Measurements from ENCODE around the gene TACR2. TPM values are rescaled to one million over a fixed set of nuclear protein-coding genes. Genes with fewer than 3 reads are reported as not detected.

Gene TACR2
- total and polyA plus RNA-seq, 7 donors: 6.0 to 184 (median 162) TPM; not detected in 1

- no peak overlapping the region for H3K4me3 ChIP-seq
- peak overlapping the region in 3 of 4 donors; percentile 76 to 86 (median 79) for H3K27ac ChIP-seq
- no peaks in the 10 kb centered on the region for H3K9me3 ChIP-seq
- no peaks in the 10 kb centered on the region for H3K27me3 ChIP-seq
- no peak for TF ChIP-seq POLR2A (IDR thresholded peaks at IDR 0.05)
- no peak for TF ChIP-seq EP300 (IDR thresholded peaks at IDR 0.05)
- TF ChIP-seq CTCF (IDR thresholded peaks at IDR 0.05): no peak
- no peak for TF ChIP-seq POLR2AphosphoS5 (IDR thresholded peaks at IDR 0.05)
- peaks cover 0 to 58% (median 49%) of the 10 kb centered on the region in 4 donors for H3K4me1 ChIP-seq
- intact Hi-C loops (cut with DNase I): no loop called here
- H3K36me3 ChIP-seq: peaks cover 0 to 16% (median under 1%) of the 10 kb centered on the region in 4 donors
- 83 to 88% methylated on average over 3 of the region's 3 CpGs for WGBS, 2 donors
- DNase-seq: no peak
Observed at GRCh38 chr10:69359148-69359547, 57.6 kb downstream of the TACR2 start.

- Histone ChIP-seq H3K27me3 (no peaks in the 10 kb centered on the region), H3K9me3 (no peaks in the 10 kb centered on the region), H3K4me3 (no peak overlapping the region), H3K4me1 (peaks cover 0 to 58% (median 49%) of the 10 kb centered on the region in 4 donors), H3K27ac (peak overlapping the region in 1 of 4 donors; percentile 86), H3K36me3 (peaks cover 0 to 7% (median 0%) of the 10 kb centered on the region in 4 donors)
- DNase-seq: no peak
- 91 to 94% methylated on average over 12 of the region's 12 CpGs for WGBS, 2 donors
- intact Hi-C loops (cut with DNase I): no loop called here
- no peak for TF ChIP-seq CTCF (IDR thresholded peaks at IDR 0.05)
- TF ChIP-seq POLR2A (IDR thresholded peaks at IDR 0.05): no peak
- TF ChIP-seq POLR2AphosphoS5 (IDR thresholded peaks at IDR 0.05): no peak
- no peak for TF ChIP-seq EP300 (IDR thresholded peaks at IDR 0.05)
Observed at GRCh38 chr10:69358148-69358795, 58.4 kb downstream of the TACR2 start.

GRCh38 chr10:69356187-69356586 lies 60.5 kb downstream of the TACR2 start:
- Histone ChIP-seq H3K36me3 (peaks cover 0 to 5% (median 0%) of the 10 kb centered on the region in 4 donors), H3K9me3 (no peaks in the 10 kb centered on the region), H3K27ac (no peak overlapping the region), H3K27me3 (no peaks in the 10 kb centered on the region), H3K4me1 (peaks cover 0 to 40% (median 33%) of the 10 kb centered on the region in 4 donors), H3K4me3 (no peak overlapping the region)
- intact Hi-C loops (cut with DNase I): no loop called here
- no peak for DNase-seq
- 85 to 99% methylated on average over 2 of the region's 2 CpGs for WGBS, 2 donors
- TF ChIP-seq POLR2A (IDR thresholded peaks at IDR 0.05) (no peak), CTCF (IDR thresholded peaks at IDR 0.05) (no peak), POLR2AphosphoS5 (IDR thresholded peaks at IDR 0.05) (no peak), EP300 (IDR thresholded peaks at IDR 0.05) (no peak)

GRCh38 chr10:69353977-69354635 lies 62.6 kb downstream of the TACR2 start:
- Histone ChIP-seq H3K36me3 (peaks cover 0 to 6% (median 0%) of the 10 kb centered on the region in 4 donors), H3K27me3 (no peaks in the 10 kb centered on the region), H3K4me3 (no peak overlapping the region), H3K27ac (no peak overlapping the region), H3K9me3 (no peaks in the 10 kb centered on the region), H3K4me1 (peaks cover 0 to 19% (median 14%) of the 10 kb centered on the region in 4 donors)
- TF ChIP-seq CTCF (IDR thresholded peaks at IDR 0.05) (no peak), EP300 (IDR thresholded peaks at IDR 0.05) (no peak), POLR2AphosphoS5 (IDR thresholded peaks at IDR 0.05) (no peak), POLR2A (IDR thresholded peaks at IDR 0.05) (no peak)
- intact Hi-C loops (cut with DNase I): no loop called here
- no peak for DNase-seq
- 82 to 93% methylated on average over 8 of the region's 8 CpGs for WGBS, 2 donors

Other genes with a start within 250 kb of the TACR2 start
- gene SUPV3L1, start 236.7 kb downstream of the TACR2 start, total RNA-seq: 10 to 100 TPM; 20.8 to 36.2 (median 26.2) TPM
- gene SUPV3L1, start 236.7 kb downstream of the TACR2 start, polyA plus RNA-seq: 10 to 100 TPM; 21.6 to 34.5 (median 31.9) TPM
- gene HKDC1, start 196.6 kb downstream of the TACR2 start, total RNA-seq: not detected
- gene HKDC1, start 196.6 kb downstream of the TACR2 start, polyA plus RNA-seq: 10 to 100 TPM in 2 of 3 donors, 1 to 10 TPM in 1; 8.4 to 33.3 (median 19.2) TPM
- gene HK1, start 138.4 kb downstream of the TACR2 start, total RNA-seq: 10 to 100 TPM; 60.7 to 74.9 (median 69.1) TPM
- 10 to 100 TPM; 23.4 to 65.8 (median 34.4) TPM for gene HK1, start 138.4 kb downstream of the TACR2 start, polyA plus RNA-seq
- gene TSPAN15, start 34.5 kb upstream of the TACR2 start, total RNA-seq: 10 to 100 TPM; 55.4 to 76.4 (median 67.4) TPM
- gene TSPAN15, start 34.5 kb upstream of the TACR2 start, polyA plus RNA-seq: 100 to 1,000 TPM in 1 of 3 donors, 10 to 100 TPM in 2; 43.0 to 100 (median 70.9) TPM
- not detected for gene NEUROG3, start 156.5 kb upstream of the TACR2 start, total RNA-seq
- 1 to 10 TPM; 1.2 to 1.4 (median 1.3) TPM for gene NEUROG3, start 156.5 kb upstream of the TACR2 start, polyA plus RNA-seq
- gene FAM241B, start 213.3 kb upstream of the TACR2 start, total RNA-seq: 1 to 10 TPM; 3.0 to 6.3 (median 3.5) TPM
- gene FAM241B, start 213.3 kb upstream of the TACR2 start, polyA plus RNA-seq: 1 to 10 TPM; 2.5 to 6.9 (median 4.2) TPM

Measured in sigmoid colon (tissue), 7 donors.